ENCODE results near the gene SERPINA6. TPM values are rescaled to one million over a fixed set of nuclear protein-coding genes. Genes with fewer than 3 reads are reported as not detected.

Gene SERPINA6
- total and polyA plus RNA-seq, 8 donors: 0.19 TPM; not detected in 7

DNA sequence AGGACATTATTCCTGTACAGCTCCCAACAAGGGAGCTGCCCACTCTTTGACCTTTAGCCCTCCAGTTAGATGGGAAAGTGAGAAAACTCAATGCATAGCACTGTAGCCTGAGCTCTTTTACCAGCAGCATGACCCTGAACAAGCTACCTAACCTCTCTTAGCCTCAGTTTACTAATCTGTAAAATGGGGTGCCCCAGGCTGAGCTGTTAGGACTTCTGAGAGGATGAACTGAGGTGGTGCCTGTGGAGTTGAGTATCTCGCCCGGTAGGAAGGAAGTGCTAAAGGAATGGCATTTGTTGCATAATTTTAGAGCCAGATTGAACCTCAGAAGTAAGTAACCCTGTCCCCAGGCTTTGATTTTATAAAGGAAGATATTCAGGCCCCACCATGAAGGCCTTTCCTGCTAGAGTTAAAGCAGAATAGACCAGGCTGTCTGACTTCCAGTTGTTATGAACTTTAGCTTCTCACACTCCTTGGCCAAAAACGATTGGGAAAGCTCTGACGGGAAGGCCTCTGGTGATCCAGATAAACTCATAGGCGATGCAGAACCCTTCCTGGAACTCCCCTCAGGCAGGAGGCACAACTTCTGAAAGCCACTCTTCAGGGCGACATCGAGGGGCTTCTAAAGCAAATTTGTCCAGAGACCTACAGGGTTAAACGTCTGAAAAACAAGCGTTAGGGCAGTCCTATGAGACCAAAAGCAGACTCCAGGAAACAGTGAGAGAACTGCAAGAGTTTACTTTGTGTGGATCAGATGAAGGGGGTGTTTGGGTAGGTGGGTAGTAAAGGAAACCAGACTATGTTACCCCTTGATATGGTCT lies 27.6 kb downstream of the SERPINA6 start:
- Histone ChIP-seq H3K9me3 (no peaks in the 10 kb centered on the region), H3K4me3 (no peak overlapping the region), H3K4me1 (no peaks in the 10 kb centered on the region), H3K27me3 (peaks cover 0 to 6% (median 0%) of the 10 kb centered on the region in 3 donors), H3K36me3 (no peaks in the 10 kb centered on the region), H3K27ac (no peak overlapping the region)
- 62 to 79% (median 70%) methylated on average over 9 of the region's 9 CpGs for WGBS, 5 donors
- DNase-seq: no peak
- intact Hi-C loops (cut with DNase I; ENCODE audit: low total_unique reads): no loop called here
- TF ChIP-seq, protein P1, sequence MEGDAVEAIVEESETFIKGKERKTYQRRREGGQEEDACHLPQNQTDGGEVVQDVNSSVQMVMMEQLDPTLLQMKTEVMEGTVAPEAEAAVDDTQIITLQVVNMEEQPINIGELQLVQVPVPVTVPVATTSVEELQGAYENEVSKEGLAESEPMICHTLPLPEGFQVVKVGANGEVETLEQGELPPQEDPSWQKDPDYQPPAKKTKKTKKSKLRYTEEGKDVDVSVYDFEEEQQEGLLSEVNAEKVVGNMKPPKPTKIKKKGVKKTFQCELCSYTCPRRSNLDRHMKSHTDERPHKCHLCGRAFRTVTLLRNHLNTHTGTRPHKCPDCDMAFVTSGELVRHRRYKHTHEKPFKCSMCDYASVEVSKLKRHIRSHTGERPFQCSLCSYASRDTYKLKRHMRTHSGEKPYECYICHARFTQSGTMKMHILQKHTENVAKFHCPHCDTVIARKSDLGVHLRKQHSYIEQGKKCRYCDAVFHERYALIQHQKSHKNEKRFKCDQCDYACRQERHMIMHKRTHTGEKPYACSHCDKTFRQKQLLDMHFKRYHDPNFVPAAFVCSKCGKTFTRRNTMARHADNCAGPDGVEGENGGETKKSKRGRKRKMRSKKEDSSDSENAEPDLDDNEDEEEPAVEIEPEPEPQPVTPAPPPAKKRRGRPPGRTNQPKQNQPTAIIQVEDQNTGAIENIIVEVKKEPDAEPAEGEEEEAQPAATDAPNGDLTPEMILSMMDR (IDR thresholded peaks at IDR 0.05): no peak
- TF ChIP-seq POLR2A (IDR thresholded peaks at IDR 0.05) (no peak), EP300 (IDR thresholded peaks at IDR 0.05) (no peak), POLR2AphosphoS5 (IDR thresholded peaks at IDR 0.05) (no peak)

DNA sequence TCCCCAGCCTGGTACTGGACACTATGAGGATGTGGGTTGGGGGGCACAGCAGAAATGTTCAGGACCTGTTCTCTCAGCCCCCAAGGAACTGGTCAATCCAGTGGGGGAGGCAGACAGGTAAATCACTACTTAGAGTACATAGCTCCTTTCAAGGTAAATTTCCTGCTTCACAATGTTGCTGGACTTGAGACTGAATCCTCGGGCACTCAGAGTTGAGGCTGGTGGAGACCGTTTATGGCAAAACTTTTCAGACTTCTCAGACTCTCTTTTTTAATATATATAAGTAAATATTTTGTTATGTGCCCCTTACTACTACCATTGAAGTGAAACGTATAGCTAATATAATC lies 29.6 kb downstream of the SERPINA6 start:
- 51 to 63% (median 58%) methylated on average over 3 of the region's 3 CpGs for WGBS, 5 donors
- intact Hi-C loops (cut with DNase I; ENCODE audit: low total_unique reads): no loop called here
- no peaks in the 10 kb centered on the region for H3K4me1 ChIP-seq
- no peak overlapping the region for H3K4me3 ChIP-seq
- no peak overlapping the region for H3K27ac ChIP-seq
- no peaks in the 10 kb centered on the region for H3K36me3 ChIP-seq
- TF ChIP-seq EP300 (IDR thresholded peaks at IDR 0.05): no peak
- no peak for TF ChIP-seq POLR2A (IDR thresholded peaks at IDR 0.05)
- no peak for TF ChIP-seq POLR2AphosphoS5 (IDR thresholded peaks at IDR 0.05)
- TF ChIP-seq, protein P1 (IDR thresholded peaks at IDR 0.05): no peak
- no peaks in the 10 kb centered on the region for H3K9me3 ChIP-seq
- DNase-seq: no peak
- peaks cover 0 to 6% (median 0%) of the 10 kb centered on the region in 3 donors for H3K27me3 ChIP-seq

DNA sequence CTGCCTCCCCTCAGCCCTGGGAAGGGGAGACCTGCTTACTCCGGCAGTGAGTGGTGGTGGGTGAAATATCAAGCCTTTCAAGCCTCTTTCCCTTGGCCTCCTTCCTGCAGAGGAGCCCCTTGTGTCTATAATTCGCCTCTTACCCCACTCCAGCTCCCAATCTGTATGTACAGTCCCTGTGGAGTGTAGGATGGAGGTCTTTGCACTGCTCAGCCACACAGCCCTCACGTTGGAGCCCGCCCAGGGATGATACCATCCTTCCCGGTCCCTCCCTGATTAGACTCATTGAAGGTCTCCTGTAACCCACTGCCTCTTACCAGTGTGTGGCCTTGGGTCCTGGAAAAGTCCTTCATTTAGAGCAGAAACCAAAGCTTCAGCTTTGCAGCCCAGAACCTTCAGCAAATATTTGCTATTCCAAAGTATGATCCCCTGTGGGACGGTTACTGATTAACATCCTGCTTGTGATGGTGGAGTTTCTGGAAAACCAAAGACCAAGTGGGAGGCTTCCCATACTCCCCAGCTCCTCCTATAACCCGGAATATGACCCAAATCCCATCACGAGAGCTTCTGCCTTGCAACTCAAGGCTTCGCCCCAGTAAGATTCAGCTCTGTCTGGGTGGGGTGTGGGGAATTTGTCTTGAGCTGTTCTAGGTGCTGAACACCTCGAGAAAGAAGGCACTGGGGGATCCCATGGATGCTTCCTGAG lies 30.1 kb downstream of the SERPINA6 start, which contains the start of gene SERPINA10:
TSS of gene SERPINA10 (minus strand) at position 397 of the 706 bp plus-strand sequence. CDS start 2,675 bp downstream, outside the sequence.
- H3K4me3 ChIP-seq: no peak within 1 kb of the TSS
- H3K27ac ChIP-seq: no peak within 1 kb of the TSS
- WGBS, 5 donors: 41 to 62% (median 53%) methylated on average over 10 of the region's 10 CpGs
- TF ChIP-seq EP300 (IDR thresholded peaks at IDR 0.05) (no peak), POLR2A (IDR thresholded peaks at IDR 0.05) (no peak)
- H3K36me3 ChIP-seq: no peaks in the 10 kb centered on the region
- H3K27me3 ChIP-seq: peaks cover 0 to 6% (median 0%) of the 10 kb centered on the region in 3 donors
- peak in 1 of 2 donors; percentile 11 for DNase-seq
- intact Hi-C loops (cut with DNase I; ENCODE audit: low total_unique reads): no loop called here
- no peaks in the 10 kb centered on the region for H3K4me1 ChIP-seq
- H3K9me3 ChIP-seq: no peaks in the 10 kb centered on the region

DNA sequence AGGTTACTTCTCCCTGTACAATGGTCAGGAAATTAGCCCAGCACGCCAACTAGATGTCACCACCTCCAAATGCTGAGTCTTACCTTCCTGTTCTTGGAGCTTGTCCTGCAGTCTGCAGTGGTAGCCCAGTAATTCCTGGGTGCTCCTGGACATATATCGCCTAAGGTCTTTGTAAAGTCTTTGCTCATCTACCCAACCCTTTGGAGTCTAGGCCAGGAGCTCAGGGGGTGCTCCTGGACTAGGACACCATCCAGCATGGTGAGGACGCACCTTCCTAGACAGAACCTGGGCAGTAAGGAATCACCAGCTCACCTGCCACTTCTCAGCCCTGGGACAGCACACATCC lies 30.6 kb downstream of the SERPINA6 start:
- H3K4me3 ChIP-seq: no peak overlapping the region
- no peak for TF ChIP-seq EP300 (IDR thresholded peaks at IDR 0.05)
- no peak for TF ChIP-seq POLR2AphosphoS5 (IDR thresholded peaks at IDR 0.05)
- TF ChIP-seq, protein P1 (IDR thresholded peaks at IDR 0.05): no peak
- peaks cover 0 to 6% (median 0%) of the 10 kb centered on the region in 3 donors for H3K27me3 ChIP-seq
- no peak for DNase-seq
- WGBS, 5 donors: 81 to 94% (median 91%) methylated on average over 3 of the region's 3 CpGs
- no peaks in the 10 kb centered on the region for H3K9me3 ChIP-seq
- H3K4me1 ChIP-seq: no peaks in the 10 kb centered on the region
- no peak overlapping the region for H3K27ac ChIP-seq
- H3K36me3 ChIP-seq: no peaks in the 10 kb centered on the region
- intact Hi-C loops (cut with DNase I; ENCODE audit: low total_unique reads): no loop called here

Measured in stomach (tissue), 9 donors.